ENCODE results near the gene UBE4A.

Gene UBE4A

GRCh38 chr11:118342503-118343161, 16.8 kb upstream of the UBE4A start, which contains the start of gene CD3D:
CD3D (minus strand) TSS chr11:118342705; CDS start chr11:118342607, 98 bp downstream.
- no peak for DNase-seq

GRCh38 chr11:118343248-118343647, 16.2 kb upstream of the UBE4A start:
- no peak for DNase-seq

- no peak for DNase-seq
Observed at GRCh38 chr11:118343981-118344515, 15.4 kb upstream of the UBE4A start, which contains the start of gene CD3G. CD3G (plus strand) TSS chr11:118344344; CDS start chr11:118344424, 80 bp downstream.

- no peak for DNase-seq
Observed at GRCh38 chr11:118349475-118349874, 9.9 kb upstream of the UBE4A start.

GRCh38 chr11:118353084-118353710, 6.2 kb upstream of the UBE4A start:
- peak; percentile 12 for DNase-seq

GRCh38 chr11:118358071-118358470, 1.3 kb upstream of the UBE4A start:
- no peak for DNase-seq

GRCh38 chr11:118364956-118365615, 5.7 kb downstream of the UBE4A start:
- no peak for DNase-seq

GRCh38 chr11:118366287-118366686, 6.9 kb downstream of the UBE4A start:
- DNase-seq = no peak

- no peak for DNase-seq
Observed at GRCh38 chr11:118370774-118371173, 11.4 kb downstream of the UBE4A start.

GRCh38 chr11:118373263-118373662, 13.9 kb downstream of the UBE4A start:
- no peak for DNase-seq

GRCh38 chr11:118373871-118374270, 14.5 kb downstream of the UBE4A start:
- no peak for DNase-seq

- no peak for DNase-seq
Observed at GRCh38 chr11:118374729-118375128, 15.3 kb downstream of the UBE4A start.

- DNase-seq = no peak
Observed at GRCh38 chr11:118375978-118376377, 16.6 kb downstream of the UBE4A start.

GRCh38 chr11:118379497-118379896, 20.1 kb downstream of the UBE4A start:
- no peak for DNase-seq

GRCh38 chr11:118380571-118380970, 21.2 kb downstream of the UBE4A start:
- DNase-seq = no peak

GRCh38 chr11:118382954-118383353, 23.6 kb downstream of the UBE4A start:
- DNase-seq = no peak

- DNase-seq = no peak
Observed at GRCh38 chr11:118383657-118384056, 24.3 kb downstream of the UBE4A start.

- no peak for DNase-seq
Observed at GRCh38 chr11:118396097-118396501, 36.7 kb downstream of the UBE4A start.

GRCh38 chr11:118397448-118397847, 38.0 kb downstream of the UBE4A start:
- DNase-seq = no peak

- DNase-seq = no peak
Observed at GRCh38 chr11:118398791-118399559, 39.6 kb downstream of the UBE4A start.

GRCh38 chr11:118401151-118401879, 41.9 kb downstream of the UBE4A start, which contains the start of gene ATP5MG:
ATP5MG (plus strand) TSS chr11:118401606; CDS start chr11:118401666, 60 bp downstream.
- DNase-seq = peak; percentile 86
